Neural cell (in vitro differentiated cells): Measurements from ENCODE around the gene NOTUM. TPM values are rescaled to one million over a fixed set of nuclear protein-coding genes. Genes with fewer than 3 reads are reported as not detected.

Source experiments
- H2AFZ ChIP-seq: fragments of 200-600, 300-800 bp; sonication (generic), shearing (Covaris generic); 2 replicates; pipeline ENCODE4 v1.6.0; 2014; ENCODE audit warnings: low read depth, mild to moderate bottlenecking, antibody characterized with exemption, low read length, moderate library complexity
- H3F3A ChIP-seq: fragments of 200-600 bp; shearing (Covaris generic); 2 replicates; pipeline ENCODE4 v1.6.1; 2016; ENCODE audit warnings: mild to moderate bottlenecking, moderate library complexity, mixed read lengths, antibody characterized with exemption, low read length; ENCODE audit not compliant: insufficient read depth, poor library complexity, severe bottlenecking
- H3K27ac ChIP-seq: fragments of 200-600, 300-800 bp; sonication (generic), shearing (Covaris generic); 2 replicates; pipeline ENCODE4 v1.5.1; 2014; ENCODE audit warnings: mild to moderate bottlenecking, low read length, moderate library complexity
- H3K27me3 ChIP-seq: fragments of 300-800, 200-600 bp; sonication (generic), shearing (Covaris generic); 2 replicates; pipeline ENCODE4 v1.6.0; 2014; ENCODE audit warnings: mild to moderate bottlenecking, low read depth, low read length, moderate library complexity; ENCODE audit not compliant: insufficient read depth
- H3K36me3 ChIP-seq: fragments of 300-800, 200-600 bp; sonication (generic), shearing (Covaris generic); 2 replicates; pipeline ENCODE4 v1.5.1; 2014; ENCODE audit warnings: mild to moderate bottlenecking, antibody characterized with exemption, low read length, moderate library complexity; ENCODE audit not compliant: insufficient read depth
- H3K4me2 ChIP-seq: fragments of 300-800, 200-600 bp; sonication (generic), shearing (Covaris generic); 2 replicates; pipeline ENCODE4 v1.6.0; 2014; ENCODE audit warnings: mild to moderate bottlenecking, low read length
- H3K4me3 ChIP-seq: fragments of 300-800, 200-600 bp; sonication (generic), shearing (Covaris generic); 2 replicates; pipeline ENCODE4 v1.5.1; 2014; ENCODE audit warnings: mild to moderate bottlenecking, low read length, moderate library complexity
- H3K79me2 ChIP-seq: fragments of 200-600 bp; shearing (Covaris generic); replicated peaks from 2 replicates; pipeline ENCODE4 v1.6.0; 2014; ENCODE audit warnings: mild to moderate bottlenecking, low read length, moderate library complexity; ENCODE audit not compliant: insufficient read depth
- H3K9ac ChIP-seq: fragments of 300-800, 200-600 bp; sonication (generic), shearing (Covaris generic); 2 replicates; pipeline ENCODE4 v1.6.1; 2016; ENCODE audit warnings: mild to moderate bottlenecking, low read length, mixed read lengths
- H3K9me2 ChIP-seq: fragments of 200-600 bp; shearing (Covaris generic); 2 replicates; pipeline ENCODE4 v1.6.1; 2016; ENCODE audit warnings: mild to moderate bottlenecking, low read length, mixed read lengths; ENCODE audit not compliant: insufficient read depth
- H3K9me3 ChIP-seq: fragments of 200-600, 300-800 bp; sonication (generic), shearing (Covaris generic); 2 replicates; pipeline ENCODE4 v1.6.1; 2016; ENCODE audit warnings: mild to moderate bottlenecking, mixed run types, low read length, moderate library complexity, mixed read lengths
- H4K20me1 ChIP-seq: fragments of 200-600 bp; shearing (Covaris generic); 2 replicates; pipeline ENCODE4 v1.6.1; 2016; ENCODE audit warnings: mild to moderate bottlenecking, mixed run types; ENCODE audit not compliant: insufficient read depth
- CTCF ChIP-seq: fragments of 450-650 bp; IDR thresholded peaks from 2 replicates; pipeline ENCODE4 v1.5.1; 2014; ENCODE audit warnings: antibody characterized with exemption, mild to moderate bottlenecking, moderate library complexity; ENCODE audit not compliant: poor library complexity, severe bottlenecking
- EP300 ChIP-seq: fragments of 450-650 bp; conservative IDR thresholded peaks from 2 replicates; pipeline ENCODE4 v1.6.1; 2014; ENCODE audit warnings: antibody characterized with exemption, mild to moderate bottlenecking, moderate library complexity; ENCODE audit not compliant: poor library complexity, severe bottlenecking
- EZH2 ChIP-seq: fragments of 200-600, 300-800 bp; shearing (Covaris generic), sonication (generic); IDR thresholded peaks from 2 replicates; pipeline ENCODE4 v1.6.1; 2014; ENCODE audit warnings: antibody characterized with exemption, low read length, borderline replicate concordance, mild to moderate bottlenecking; ENCODE audit not compliant: insufficient read depth, poor library complexity, severe bottlenecking
- MXI1 ChIP-seq: fragments of 450-650 bp; conservative IDR thresholded peaks from 2 replicates; pipeline ENCODE4 v1.6.1; 2014; ENCODE audit warnings: antibody characterized with exemption, mild to moderate bottlenecking; ENCODE audit not compliant: poor library complexity, severe bottlenecking
- POLR2AphosphoS5 ChIP-seq: IDR thresholded peaks from 2 replicates; pipeline ENCODE4 v1.6.1; 2012
- RAD21 ChIP-seq: fragments of 450-650 bp; conservative IDR thresholded peaks from 2 replicates; pipeline ENCODE4 v1.6.1; 2014; ENCODE audit warnings: antibody characterized with exemption, mild to moderate bottlenecking, moderate library complexity
- REST ChIP-seq: IDR thresholded peaks from 2 replicates; pipeline ENCODE4 v1.6.1; 2012; ENCODE audit warnings: borderline replicate concordance
- SMC3 ChIP-seq: fragments of 450-650 bp; conservative IDR thresholded peaks from 2 replicates; pipeline ENCODE4 v1.6.1; 2014; ENCODE audit warnings: antibody characterized with exemption, mild to moderate bottlenecking, moderate library complexity; ENCODE audit not compliant: poor library complexity
- TAF1 ChIP-seq: IDR thresholded peaks from 2 replicates; pipeline ENCODE4 v1.6.1; 2012; ENCODE audit warnings: low read depth
- polyA plus RNA-seq: library from polyadenylated mRNA; depleted of rRNA; stranded (reverse); fragments of >200 nt; gene quantifications from 2 replicates; pipeline ENCODE4 v1.2.3, GENCODE V29; 2014

NOTUM gene
- polyA plus RNA-seq, 1 donor from 2014 or later = not detected

DNA sequence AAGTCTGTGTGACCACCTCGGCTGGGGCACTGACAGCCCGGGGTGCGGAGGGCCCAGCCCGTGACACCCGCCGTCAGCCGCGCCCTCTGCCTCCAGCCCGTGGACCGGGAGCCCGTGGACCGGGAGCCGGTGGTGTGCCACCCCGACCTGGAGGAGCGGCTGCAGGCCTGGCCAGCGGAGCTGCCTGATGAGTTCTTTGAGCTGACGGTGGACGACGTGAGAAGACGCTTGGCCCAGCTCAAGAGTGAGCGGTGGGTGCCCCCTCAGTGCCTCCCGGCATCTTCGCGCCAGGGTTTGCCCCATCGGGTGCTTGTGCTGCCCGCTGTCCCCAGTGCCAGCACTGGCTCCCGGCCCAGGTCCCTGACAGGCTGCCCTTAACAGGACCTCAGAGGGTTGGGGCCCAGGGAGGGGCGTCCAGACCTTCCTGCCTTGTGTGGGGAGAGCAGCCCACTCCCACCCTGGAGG lies 48.0 kb upstream of the NOTUM start:
- no peaks in the 10 kb centered on the region for H3K9me3 ChIP-seq
- no peaks in the 10 kb centered on the region for H3K36me3 ChIP-seq
- H3K9me2 ChIP-seq = no peaks in the 10 kb centered on the region
- H3K4me3 ChIP-seq = no peak overlapping the region
- H2AFZ ChIP-seq = no peak overlapping the region
- no peaks in the 10 kb centered on the region for H4K20me1 ChIP-seq
- no peak overlapping the region for H3K9ac ChIP-seq
- no peak for TF ChIP-seq RAD21
- TF ChIP-seq SMC3 = no peak
- no peak for TF ChIP-seq MXI1
- no peak for TF ChIP-seq EZH2
- TF ChIP-seq EP300 = no peak
- TF ChIP-seq CTCF = no peak
- TF ChIP-seq REST = no peak
- no peak for TF ChIP-seq TAF1
- no peak for TF ChIP-seq POLR2AphosphoS5
- H3K4me2 ChIP-seq = no peak overlapping the region
- H3K27ac ChIP-seq = no peak overlapping the region
- no peaks in the 10 kb centered on the region for H3K27me3 ChIP-seq
- H3K79me2 ChIP-seq = no peaks in the 10 kb centered on the region
- no peaks in the 10 kb centered on the region for H3F3A ChIP-seq

DNA sequence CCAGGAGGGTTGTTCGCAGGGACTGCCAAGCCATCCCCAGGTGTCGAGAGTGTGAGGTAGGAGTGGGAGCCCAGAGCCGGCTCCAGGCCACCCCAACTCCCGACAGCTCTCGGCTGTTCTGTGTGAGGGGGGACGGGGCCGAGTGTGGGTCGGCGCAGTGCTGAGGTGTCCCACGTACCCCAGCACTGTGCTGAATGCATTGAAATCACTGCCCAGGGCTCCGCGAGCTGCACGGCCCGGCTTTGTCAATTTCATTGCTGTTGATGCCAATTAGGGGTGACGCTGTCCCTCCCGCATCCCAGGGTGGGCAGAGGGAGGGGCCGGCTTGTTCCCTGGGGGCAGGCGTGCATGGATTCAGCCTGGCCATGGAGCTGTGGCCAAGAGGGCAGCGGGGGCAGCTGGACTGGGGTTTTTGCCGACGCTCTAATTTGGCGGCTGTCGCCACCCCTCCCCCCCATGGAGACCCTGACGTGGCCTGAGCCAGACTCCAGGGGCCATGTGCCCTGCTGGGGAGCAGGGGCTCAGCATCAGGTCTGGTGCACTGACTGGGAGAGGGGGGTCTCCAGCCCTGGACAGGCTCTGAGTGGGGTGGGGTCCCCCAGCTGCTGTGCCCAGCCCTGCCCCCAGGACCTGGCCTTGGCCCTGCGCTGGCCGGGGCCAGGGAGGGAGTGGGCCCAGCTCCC lies 47.4 kb upstream of the NOTUM start:
- H3K9me3 ChIP-seq = no peaks in the 10 kb centered on the region
- no peak overlapping the region for H3K4me2 ChIP-seq
- no peaks in the 10 kb centered on the region for H3K79me2 ChIP-seq
- no peak overlapping the region for H3K27ac ChIP-seq
- no peaks in the 10 kb centered on the region for H3K27me3 ChIP-seq
- H3K4me3 ChIP-seq = no peak overlapping the region
- H3K9me2 ChIP-seq = no peaks in the 10 kb centered on the region
- no peak overlapping the region for H2AFZ ChIP-seq
- H3K36me3 ChIP-seq = no peaks in the 10 kb centered on the region
- H3K9ac ChIP-seq = no peak overlapping the region
- no peaks in the 10 kb centered on the region for H3F3A ChIP-seq
- no peak for TF ChIP-seq RAD21
- no peak for TF ChIP-seq POLR2AphosphoS5
- H4K20me1 ChIP-seq = no peaks in the 10 kb centered on the region
